ENCODE measurements around the gene CAPN2.
"Not testable (repeated sequence)": the region's sequence is repeated elsewhere in the genome, so short reads cannot be mapped to it uniquely, and the experiment has no call there.

The CAPN2 gene

DNA sequence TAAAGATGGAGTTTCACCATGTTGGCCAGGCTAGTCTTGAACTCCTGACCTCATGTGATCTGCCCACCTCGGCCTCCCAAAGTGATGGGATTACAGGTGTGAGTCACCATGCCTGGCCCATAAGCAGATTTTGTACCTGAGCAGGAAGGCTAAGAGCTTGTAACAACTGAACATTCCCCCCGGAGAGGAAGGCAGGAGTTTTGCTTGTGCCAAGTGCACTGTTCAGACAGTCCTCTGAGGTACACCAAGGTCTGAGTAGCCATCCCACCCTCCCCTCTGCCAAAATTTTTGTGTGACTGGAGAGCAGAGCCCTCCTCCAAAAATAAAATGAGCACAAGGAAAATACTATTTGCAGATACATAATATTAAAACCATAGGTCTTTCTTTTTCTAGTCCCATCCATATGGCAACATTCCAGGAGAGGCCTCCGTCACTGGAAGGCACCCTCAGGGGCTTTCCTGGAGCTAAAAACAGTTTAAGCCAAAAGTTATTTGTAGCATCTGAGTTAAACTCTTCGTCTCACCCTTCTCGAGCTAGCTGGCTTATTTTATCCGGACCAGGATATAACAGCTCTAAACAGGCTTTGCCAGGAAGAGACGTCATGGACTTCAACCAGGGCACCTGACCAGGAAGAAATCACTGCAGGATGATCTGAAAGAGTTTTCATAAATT lies 27.2 kb downstream of the CAPN2 start:
- no peak for DNase-seq

- not testable (repeated sequence) for DNase-seq
Measured at GRCh38 chr1:223740038-223740736, 27.8 kb downstream of the CAPN2 start.

DNA sequence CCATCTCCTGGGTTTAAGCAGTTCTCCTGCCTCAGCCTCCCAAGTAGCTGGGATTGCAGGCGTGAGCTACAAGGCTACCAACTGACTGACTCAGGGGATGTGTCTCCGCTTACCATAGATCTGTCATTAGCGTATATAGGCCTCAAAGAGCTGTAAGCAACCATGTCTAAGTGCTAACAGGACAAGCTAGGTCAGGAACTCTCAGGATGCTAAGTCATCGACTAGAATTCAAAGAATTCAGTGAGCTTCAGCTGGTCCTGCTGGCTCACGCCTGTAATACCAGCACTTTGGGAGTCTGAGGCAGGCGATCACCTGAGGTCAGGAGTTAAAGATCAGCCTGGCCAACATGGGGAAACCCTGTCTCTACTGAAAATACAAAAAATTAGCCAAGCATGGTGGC lies 29.5 kb downstream of the CAPN2 start:
- DNase-seq: no peak

DNA sequence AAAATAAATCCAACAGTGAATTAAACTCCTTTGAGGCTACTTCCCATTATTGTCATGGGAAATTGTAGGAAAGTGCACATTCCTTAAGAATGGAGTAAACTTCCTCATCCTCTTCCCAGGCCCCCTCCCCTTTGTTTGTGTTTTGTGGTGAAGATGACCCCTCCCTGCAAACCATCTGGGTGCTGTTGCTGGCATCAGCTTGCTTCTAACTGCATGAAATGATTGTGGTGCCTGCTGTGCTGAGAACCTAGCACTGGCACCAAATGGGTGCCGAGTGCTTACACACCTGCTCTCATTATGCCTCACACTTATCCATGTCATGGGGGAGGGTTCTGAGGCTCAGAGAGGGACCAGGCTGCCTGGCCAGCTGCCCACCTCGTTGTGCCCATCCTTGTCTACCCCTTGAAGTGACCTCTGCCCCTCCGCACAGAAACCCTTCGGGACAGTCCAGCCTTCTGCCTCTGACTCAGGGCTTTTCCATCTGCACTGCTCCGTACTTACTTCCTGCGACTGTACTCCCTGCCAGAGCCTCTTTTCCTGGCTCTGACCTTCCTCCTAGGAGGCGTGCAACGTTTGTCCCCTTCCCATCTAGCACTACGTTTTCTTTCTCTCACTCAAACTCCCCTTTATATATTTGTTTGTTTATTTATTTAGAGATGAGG lies 30.6 kb downstream of the CAPN2 start:
- no peak for DNase-seq

DNA sequence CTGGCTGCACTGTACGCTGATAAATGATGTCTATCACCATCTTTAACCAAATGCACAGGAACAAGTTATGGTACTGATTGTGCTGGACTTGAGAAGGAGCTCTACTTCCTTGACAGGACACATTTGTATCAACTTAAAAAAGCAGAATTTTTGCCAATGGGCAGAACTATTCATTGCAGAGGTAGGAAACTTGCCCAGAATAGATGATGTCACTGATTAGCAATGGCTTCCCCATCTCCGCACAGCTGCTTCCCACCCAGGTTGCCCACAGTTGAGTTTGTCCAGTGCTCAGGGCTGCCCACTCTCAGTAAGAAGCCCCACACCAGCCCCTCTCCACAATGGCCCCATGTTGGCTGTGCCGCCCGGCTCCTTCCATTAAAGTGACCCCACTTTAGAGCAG lies 33.4 kb downstream of the CAPN2 start:
- DNase-seq: no peak

- DNase-seq: no peak
Measured at GRCh38 chr1:223747838-223748335, 35.5 kb downstream of the CAPN2 start.

DNA sequence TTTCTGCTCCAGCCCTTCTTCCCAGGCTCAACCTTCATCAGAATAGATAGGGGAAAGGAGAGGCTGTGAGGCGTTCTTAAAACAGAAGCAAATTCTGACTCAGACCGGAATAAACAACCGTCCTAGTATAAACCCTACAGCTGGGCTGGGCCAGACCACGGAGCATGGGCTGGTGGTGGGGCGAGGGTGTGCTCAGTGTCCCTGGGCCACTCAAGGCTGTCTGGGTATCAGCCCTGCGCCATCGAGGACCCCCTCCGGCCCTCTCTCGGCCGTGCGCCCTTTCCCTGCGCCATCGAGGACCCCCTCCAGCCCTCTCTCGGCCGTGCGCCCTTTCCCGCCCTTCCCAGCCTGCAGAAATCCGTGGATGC lies 36.0 kb downstream of the CAPN2 start:
- no peak for DNase-seq

GRCh38 chr1:223748773-223749733 lies 36.7 kb downstream of the CAPN2 start:
- DNase-seq: peak; percentile 93

DNA sequence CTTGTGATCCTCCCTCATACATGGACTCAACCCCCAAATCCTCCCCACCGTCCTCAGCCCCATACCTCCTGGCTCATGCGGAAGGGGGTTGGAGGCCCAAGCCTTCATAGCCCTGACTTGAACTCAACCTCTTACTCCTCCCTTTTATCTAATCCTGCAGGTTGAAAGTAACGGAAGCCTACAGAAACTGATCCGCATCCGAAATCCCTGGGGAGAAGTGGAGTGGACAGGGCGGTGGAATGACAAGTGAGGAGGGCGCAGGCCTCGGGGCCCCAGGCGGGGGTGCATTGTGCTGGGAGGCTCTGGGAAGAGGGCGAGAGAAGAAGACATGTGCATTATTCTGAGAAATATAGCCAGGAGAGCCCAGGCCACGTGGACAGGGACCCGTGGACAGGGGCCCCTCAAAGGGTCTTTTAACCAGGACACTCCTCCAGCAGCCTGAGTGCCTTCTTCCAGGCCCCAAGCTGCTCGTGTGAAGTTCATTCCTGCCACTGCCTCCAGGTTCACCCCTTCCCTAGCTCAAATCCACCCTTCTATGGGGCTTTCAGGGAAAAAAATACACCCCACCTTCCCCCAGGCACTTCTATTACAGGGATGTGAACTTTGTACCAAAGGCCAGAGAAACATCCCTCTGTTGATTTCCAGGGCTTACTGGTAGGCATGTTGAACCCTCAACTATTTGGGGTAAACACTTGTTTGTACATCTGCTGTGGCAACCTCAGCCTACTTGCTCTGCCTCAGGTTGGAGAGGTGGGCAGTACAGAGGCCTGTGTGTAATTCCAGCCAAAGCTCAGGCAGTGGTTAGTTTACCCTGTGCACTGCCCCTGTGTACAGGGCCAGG lies 38.6 kb downstream of the CAPN2 start:
- no peak for DNase-seq

DNA sequence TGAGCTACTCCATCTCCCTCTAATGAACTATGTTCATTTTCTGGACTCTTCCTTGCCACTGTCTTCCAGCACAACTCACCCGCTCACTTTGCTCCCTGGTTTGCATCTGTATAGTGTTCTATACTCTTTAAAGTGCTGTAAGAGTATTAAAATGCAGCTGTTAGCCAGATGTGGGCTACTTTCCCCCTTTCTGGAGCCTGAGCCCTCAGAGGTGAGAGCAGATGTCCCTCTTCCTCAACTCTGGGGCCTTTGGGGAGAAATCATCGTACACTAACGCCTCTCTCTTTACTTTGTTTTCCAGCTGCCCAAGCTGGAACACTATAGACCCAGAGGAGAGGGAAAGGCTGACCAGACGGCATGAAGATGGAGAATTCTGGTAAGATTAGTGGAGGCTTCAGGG lies 39.4 kb downstream of the CAPN2 start:
- DNase-seq: no peak

GRCh38 chr1:223752721-223753515 lies 40.6 kb downstream of the CAPN2 start:
- no peak for DNase-seq

- DNase-seq: no peak
Measured at GRCh38 chr1:223754681-223755431, 42.5 kb downstream of the CAPN2 start.

DNA sequence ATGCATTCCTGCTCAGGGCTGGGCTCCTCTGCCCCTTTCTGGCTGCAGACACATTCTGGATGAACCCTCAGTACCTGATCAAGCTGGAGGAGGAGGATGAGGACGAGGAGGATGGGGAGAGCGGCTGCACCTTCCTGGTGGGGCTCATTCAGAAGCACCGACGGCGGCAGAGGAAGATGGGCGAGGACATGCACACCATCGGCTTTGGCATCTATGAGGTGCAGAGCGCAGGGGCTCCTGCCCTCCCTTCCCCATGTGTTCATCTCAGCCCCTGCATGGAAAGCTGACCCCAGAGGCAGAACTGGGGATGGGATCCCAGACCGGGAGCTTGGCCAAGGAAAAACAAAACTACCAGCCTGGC lies 43.1 kb downstream of the CAPN2 start:
- no peak for DNase-seq

- no peak for DNase-seq
Measured at GRCh38 chr1:223755992-223756775, 43.8 kb downstream of the CAPN2 start.

DNA sequence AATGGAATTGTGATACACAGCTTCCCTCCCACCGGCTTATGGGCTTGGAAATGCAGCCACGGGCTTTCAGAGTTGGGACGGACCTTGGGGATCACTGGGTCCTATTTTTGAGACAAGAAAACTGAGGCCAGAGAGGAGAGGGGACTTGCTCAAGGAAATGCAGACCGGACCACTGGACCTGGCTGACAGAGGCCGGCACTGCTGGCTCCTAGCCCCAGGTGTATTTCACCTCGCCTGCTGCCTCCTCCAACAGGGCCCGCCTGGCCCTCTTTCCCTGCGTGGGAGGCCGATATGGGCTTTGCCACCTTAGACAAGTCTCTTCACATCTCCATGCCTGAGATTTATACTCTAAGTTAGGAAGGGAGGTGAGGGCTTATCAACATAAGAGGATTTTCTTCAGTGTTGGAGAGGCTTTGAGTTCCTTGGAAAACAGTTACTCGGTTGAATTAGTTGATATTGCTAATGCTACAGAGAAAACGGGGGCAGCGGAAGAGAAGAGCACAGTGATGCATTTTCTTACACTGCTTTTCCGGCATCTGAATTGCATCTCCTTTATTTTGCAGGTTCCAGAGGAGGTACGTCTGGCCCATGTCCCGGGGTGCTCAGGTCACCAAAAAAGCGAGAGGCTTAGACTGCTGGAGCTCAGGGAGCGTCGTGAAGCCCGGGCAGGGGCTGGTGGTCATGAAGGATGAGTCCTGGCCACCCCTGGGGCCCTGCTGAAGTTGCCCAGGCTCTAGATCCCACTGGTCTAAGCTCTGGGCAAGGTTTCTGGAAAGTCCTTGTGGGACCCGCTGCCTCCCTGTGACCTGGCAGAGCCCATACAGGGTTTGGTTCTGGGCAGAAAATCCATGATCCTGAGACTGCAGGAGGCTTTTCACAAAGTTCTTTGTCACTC lies 44.7 kb downstream of the CAPN2 start:
- no peak for DNase-seq

- DNase-seq: no peak
Measured at GRCh38 chr1:223758734-223759133, 46.4 kb downstream of the CAPN2 start.

GRCh38 chr1:223759273-223759672 lies 46.9 kb downstream of the CAPN2 start:
- no peak for DNase-seq

DNA sequence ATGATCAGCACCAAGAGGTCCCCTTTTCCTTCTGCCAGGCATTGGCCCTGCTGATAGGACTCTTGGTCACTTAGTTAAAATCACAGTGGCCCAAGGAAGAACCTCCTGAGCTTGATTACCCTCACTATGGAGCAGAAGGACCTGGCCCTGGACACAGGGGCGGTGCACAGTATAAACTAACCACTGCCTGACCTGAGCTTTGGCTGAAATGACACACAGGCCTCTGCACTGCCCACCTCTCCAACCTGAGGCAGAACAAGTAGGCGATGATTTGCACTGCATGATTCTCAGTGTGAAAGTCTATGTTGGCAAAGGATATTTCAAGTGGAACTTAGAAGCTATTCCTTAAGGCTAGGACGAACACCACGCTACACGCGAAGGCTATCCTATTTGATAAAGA lies 48.5 kb downstream of the CAPN2 start:
- DNase-seq: no peak

All from retina (tissue), 1 donor.